Neutrophil (primary cell): Measurements from ENCODE around the gene BLOC1S5.

Experiments used
- H3K27ac ChIP-seq: fragments of 200-600 bp; sonication (generic); 2 replicates; pipeline ENCODE4 v1.5.1; 2016; ENCODE audit warnings: mild to moderate bottlenecking, moderate library complexity
- H3K27me3 ChIP-seq: fragments of 200-600 bp; sonication (generic); 2 replicates; pipeline ENCODE4 v1.6.0; 2016; ENCODE audit warnings: mild to moderate bottlenecking
- H3K36me3 ChIP-seq: fragments of 200-600 bp; sonication (generic); 2 replicates; pipeline ENCODE4 v1.5.1; 2017
- H3K4me1 ChIP-seq, 2 experiments: fragments of 200-600 bp in 1 of 2; sonication (generic) in 1 of 2; 1 replicate in 1 of 2; 2 replicates in 1 of 2; pipeline versions ENCODE4 v1.5.1 to v1.6.1; 2013 to 2016; ENCODE audit warnings: low read depth in 1 of 2, low read length in 1 of 2, mild to moderate bottlenecking in 1 of 2, moderate library complexity in 1 of 2; ENCODE audit not compliant: control insufficient read depth in 1 of 2, insufficient read depth in 1 of 2
- H3K4me3 ChIP-seq, 2 experiments: fragments of 200-600 bp in 1 of 2; sonication (generic) in 1 of 2; 1 replicate in 1 of 2; 2 replicates in 1 of 2; pipeline ENCODE4 v1.5.1; 2013 to 2016; ENCODE audit warnings: low read depth in 1 of 2, low read length in 1 of 2, mild to moderate bottlenecking in 1 of 2, moderate library complexity in 1 of 2
- H3K9me3 ChIP-seq: fragments of 200-600 bp; sonication (generic); 2 replicates; pipeline ENCODE4 v1.5.1; 2016
- CTCF ChIP-seq: fragments of 200-600 bp; sonication (generic); IDR thresholded peaks from 2 replicates; pipeline ENCODE4 v1.5.1; 2016; ENCODE audit warnings: antibody characterized with exemption

Gene BLOC1S5

GRCh38 chr6:8061736-8062135 lies 2.5 kb downstream of the BLOC1S5 start:
- Histone ChIP-seq H3K9me3 (no peaks in the 10 kb centered on the region), H3K4me3 (no peak overlapping the region), H3K36me3 (peaks cover 17% of the 10 kb centered on the region), H3K27me3 (no peaks in the 10 kb centered on the region), H3K4me1 (peaks cover 14 to 28% of the 10 kb centered on the region in 2 experiments), H3K27ac (no peak overlapping the region)
- TF ChIP-seq CTCF, result no peak

GRCh38 chr6:8060346-8060745 lies 3.8 kb downstream of the BLOC1S5 start:
- H3K9me3 ChIP-seq, result no peaks in the 10 kb centered on the region
- no peaks in the 10 kb centered on the region for H3K27me3 ChIP-seq
- H3K27ac ChIP-seq, result no peak overlapping the region
- peaks cover 21% of the 10 kb centered on the region for H3K36me3 ChIP-seq
- TF ChIP-seq CTCF, result no peak
- no peak overlapping the region for H3K4me3 ChIP-seq
- H3K4me1 ChIP-seq, result peaks cover 8 to 16% of the 10 kb centered on the region in 2 experiments

DNA sequence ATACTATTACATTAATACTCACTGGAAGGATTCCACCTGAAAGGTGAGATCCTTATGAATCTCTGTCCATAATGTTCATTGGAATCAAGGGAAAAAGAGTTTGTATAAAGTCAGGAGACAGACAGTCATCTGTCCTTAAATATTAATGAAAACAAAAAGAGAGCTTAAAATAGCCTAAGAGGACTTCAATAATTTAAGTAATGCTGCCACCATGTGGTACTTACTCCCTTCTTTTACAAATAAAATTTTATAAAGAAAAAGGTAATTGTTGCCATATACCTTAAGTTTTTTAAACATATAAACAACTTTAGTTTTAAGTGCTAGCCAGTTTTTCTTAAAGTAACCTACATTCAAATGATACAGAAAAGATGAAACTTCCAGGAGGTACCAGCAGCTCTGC lies 5.1 kb downstream of the BLOC1S5 start:
- no peaks in the 10 kb centered on the region for H3K27me3 ChIP-seq
- no peaks in the 10 kb centered on the region for H3K9me3 ChIP-seq

DNA sequence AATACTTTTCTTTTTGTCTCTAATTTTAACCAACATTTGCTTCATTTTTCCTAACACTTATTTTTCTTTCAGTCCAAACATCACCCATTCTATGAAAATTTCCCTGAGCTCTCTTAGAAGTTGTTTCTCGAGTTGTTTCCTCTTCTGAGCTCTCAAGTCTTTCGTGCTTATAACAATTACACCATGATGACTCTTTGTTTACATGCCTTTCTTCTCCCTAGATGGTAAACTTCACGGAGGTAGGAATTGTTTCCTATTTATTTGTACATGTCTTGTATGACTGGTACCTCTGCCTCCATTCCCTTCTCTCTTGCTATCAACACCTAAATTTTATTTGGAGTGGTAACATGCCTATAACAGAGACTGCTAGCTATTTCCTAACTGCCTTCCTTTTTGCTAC lies 6.4 kb downstream of the BLOC1S5 start:
- Histone ChIP-seq H3K4me3 (no peak overlapping the region), H3K36me3 (peaks cover 25% of the 10 kb centered on the region), H3K27ac (no peak overlapping the region), H3K4me1 (no peaks in the 10 kb centered on the region), H3K9me3 (no peaks in the 10 kb centered on the region), H3K27me3 (no peaks in the 10 kb centered on the region)
- TF ChIP-seq CTCF, result no peak

More for the DNA sequence above, 5.1 kb downstream of the BLOC1S5 start:
- Histone ChIP-seq H3K36me3 (peaks cover 24% of the 10 kb centered on the region), H3K4me1 (peaks cover 0 to 6% of the 10 kb centered on the region in 2 experiments), H3K4me3 (no peak overlapping the region), H3K27ac (no peak overlapping the region)
- no peak for TF ChIP-seq CTCF

DNA sequence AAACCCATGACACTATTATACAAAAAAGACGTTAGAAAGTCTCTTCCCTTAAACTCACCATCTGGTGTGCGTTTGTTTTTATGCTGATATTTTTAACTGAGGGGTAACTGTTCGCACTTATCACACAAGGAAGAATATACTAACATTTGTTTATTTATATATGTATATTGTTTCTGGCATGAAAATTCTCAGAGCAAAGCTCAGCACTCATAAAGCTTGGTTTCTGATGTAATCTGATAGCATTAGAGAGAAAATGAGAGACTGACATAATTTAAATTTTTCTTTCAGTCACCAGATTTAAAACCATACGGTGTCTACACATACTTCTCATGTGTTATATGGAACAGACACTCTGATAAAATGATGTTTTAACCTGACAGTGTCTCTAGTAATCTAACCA lies 6.9 kb downstream of the BLOC1S5 start:
- Histone ChIP-seq H3K27ac (no peak overlapping the region), H3K27me3 (no peaks in the 10 kb centered on the region), H3K36me3 (peaks cover 25% of the 10 kb centered on the region), H3K4me3 (no peak overlapping the region), H3K4me1 (no peaks in the 10 kb centered on the region), H3K9me3 (no peaks in the 10 kb centered on the region)
- no peak for TF ChIP-seq CTCF

- no peaks in the 10 kb centered on the region for H3K27me3 ChIP-seq
- no peak overlapping the region for H3K27ac ChIP-seq
- H3K9me3 ChIP-seq, result no peaks in the 10 kb centered on the region
- no peak for TF ChIP-seq CTCF
- H3K4me1 ChIP-seq, result no peaks in the 10 kb centered on the region
- peaks cover 21% of the 10 kb centered on the region for H3K36me3 ChIP-seq
- H3K4me3 ChIP-seq, result no peak overlapping the region
Observed at GRCh38 chr6:8054276-8054675, 9.9 kb downstream of the BLOC1S5 start.
